ENCODE data around the gene TNRC18.

- TF ChIP-seq CTCF (IDR thresholded peaks at IDR 0.05; ENCODE audit: poor library complexity, severe bottlenecking) (no peak), EP300 (conservative IDR thresholded peaks at IDR 0.05; ENCODE audit: poor library complexity, severe bottlenecking) (no peak), EZH2 (IDR thresholded peaks at IDR 0.05; ENCODE audit: borderline replicate concordance, insufficient read depth, low read length, poor library complexity, severe bottlenecking) (no peak)
Measured at GRCh38 chr7:5324961-5325360, 98.7 kb downstream of the TNRC18 start.
